Mesothelial cell of epicardium (in vitro differentiated cells): ENCODE measurements around the gene TMEM52. TPM values are rescaled to one million over a fixed set of nuclear protein-coding genes. Genes with fewer than 3 reads are reported as not detected.

ENCODE experiments used
- DNase-seq, 2 experiments: peaks; one replicate each; pipeline ENCODE4 v3.0.0; 2021; ENCODE audit warnings: low spot score in 2 of 2; ENCODE audit not compliant: unreplicated experiment in 2 of 2
- H3K27ac Mint-ChIP-seq: 2 replicates; pipeline ENCODE4 v1.8.0; 2021; ENCODE audit warnings: mixed read lengths
- H3K27me3 Mint-ChIP-seq: 2 replicates; pipeline ENCODE4 v1.8.0; 2021; ENCODE audit warnings: low read depth, mixed read lengths
- H3K36me3 Mint-ChIP-seq: 2 replicates; pipeline ENCODE4 v1.8.0; 2021; ENCODE audit warnings: mixed read lengths
- H3K4me1 Mint-ChIP-seq: 2 replicates; pipeline ENCODE4 v1.8.0; 2021; ENCODE audit warnings: mixed read lengths
- H3K4me3 Mint-ChIP-seq: 2 replicates; pipeline ENCODE4 v1.8.0; 2021; ENCODE audit warnings: mild to moderate bottlenecking, moderate library complexity, mixed read lengths
- H3K9me3 Mint-ChIP-seq: 2 replicates; pipeline ENCODE4 v1.8.0; 2021; ENCODE audit warnings: mixed read lengths
- total RNA-seq: library from RNA; stranded (reverse); gene quantifications from 3 replicates; pipeline ENCODE4 v1.2.1, GENCODE V29; 2021
- TF ChIP-seq, protein P1 (sequence below): fragments of 200-600 bp; sonication (generic); IDR thresholded peaks from one replicate; pipeline ENCODE4 v1.5.0; 2021; ENCODE audit warnings: antibody characterized with exemption; ENCODE audit not compliant: unreplicated experiment

The TMEM52 gene
- total RNA-seq, 1 donor from 2014 or later = 2.8 TPM

DNA sequence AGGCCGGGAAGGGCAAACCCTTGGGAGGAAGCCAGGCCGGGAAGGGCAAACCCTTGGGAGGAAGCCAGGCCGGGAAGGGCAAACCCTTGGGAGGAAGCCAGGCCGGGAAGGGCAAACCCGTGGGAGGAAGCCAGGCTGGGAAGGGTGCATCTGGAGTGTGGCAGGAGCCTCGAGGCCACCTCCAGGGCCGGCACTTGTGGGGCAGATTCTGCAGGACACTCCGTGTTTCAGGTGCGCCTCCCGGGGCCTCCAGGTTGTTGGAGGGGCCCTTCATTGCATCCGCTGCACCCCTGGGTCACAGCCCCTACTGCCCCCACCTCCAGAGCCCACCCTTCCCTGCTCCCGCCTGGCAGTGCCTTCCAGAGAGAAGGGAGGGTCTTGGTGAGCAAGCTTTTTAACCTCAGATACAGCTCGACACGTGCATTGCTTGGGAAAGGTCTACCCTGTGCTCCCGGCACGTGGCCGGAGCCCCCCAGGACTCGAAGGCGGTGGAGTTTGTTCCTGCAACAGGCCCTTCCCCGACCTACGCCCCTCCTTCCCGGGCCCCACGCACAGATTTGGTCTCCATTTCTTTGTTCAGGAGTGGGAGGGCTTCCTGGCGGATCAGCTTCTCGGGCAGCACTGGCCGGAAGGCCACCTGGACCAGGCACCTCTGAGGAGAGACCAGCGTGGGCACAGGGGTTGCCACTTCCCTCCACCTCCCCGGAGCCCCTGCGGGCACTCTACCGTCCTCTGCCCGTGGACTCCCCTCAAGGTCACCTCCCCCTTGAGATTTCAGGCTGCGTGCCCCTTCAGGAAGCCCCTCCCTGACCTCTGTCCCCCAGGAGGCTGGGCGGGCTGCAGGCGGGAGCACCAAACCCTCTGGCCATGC lies 9.4 kb upstream of the TMEM52 start:
- peaks cover 5% of the 10 kb centered on the region for H3K27me3 Mint-ChIP-seq
- peaks cover 2% of the 10 kb centered on the region for H3K9me3 Mint-ChIP-seq
- no peaks in the 10 kb centered on the region for H3K4me1 Mint-ChIP-seq
- TF ChIP-seq, protein P1, sequence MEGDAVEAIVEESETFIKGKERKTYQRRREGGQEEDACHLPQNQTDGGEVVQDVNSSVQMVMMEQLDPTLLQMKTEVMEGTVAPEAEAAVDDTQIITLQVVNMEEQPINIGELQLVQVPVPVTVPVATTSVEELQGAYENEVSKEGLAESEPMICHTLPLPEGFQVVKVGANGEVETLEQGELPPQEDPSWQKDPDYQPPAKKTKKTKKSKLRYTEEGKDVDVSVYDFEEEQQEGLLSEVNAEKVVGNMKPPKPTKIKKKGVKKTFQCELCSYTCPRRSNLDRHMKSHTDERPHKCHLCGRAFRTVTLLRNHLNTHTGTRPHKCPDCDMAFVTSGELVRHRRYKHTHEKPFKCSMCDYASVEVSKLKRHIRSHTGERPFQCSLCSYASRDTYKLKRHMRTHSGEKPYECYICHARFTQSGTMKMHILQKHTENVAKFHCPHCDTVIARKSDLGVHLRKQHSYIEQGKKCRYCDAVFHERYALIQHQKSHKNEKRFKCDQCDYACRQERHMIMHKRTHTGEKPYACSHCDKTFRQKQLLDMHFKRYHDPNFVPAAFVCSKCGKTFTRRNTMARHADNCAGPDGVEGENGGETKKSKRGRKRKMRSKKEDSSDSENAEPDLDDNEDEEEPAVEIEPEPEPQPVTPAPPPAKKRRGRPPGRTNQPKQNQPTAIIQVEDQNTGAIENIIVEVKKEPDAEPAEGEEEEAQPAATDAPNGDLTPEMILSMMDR = no peak
- no peak for DNase-seq
- no peaks in the 10 kb centered on the region for H3K36me3 Mint-ChIP-seq
- H3K4me3 Mint-ChIP-seq = no peak overlapping the region
- no peak overlapping the region for H3K27ac Mint-ChIP-seq

DNA sequence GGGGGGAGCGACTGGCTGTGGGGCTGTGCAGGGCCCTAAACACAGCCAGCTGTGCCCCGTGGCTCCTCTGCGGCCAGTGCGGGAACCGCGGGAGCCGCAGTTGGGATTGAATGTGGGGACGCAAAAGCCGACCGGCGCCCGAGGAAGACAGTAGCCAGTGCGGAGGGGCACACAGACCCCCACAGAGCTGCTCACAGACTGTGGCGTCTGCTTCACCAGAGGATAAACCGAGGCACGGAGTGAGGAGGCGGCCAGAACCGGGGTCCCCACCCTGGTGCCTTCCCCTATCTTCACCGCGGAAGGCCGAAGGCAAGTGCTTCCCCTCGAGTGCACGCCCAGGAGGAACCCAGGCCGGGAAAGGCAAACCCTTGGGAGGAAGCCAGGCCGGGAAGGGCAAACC lies 8.7 kb upstream of the TMEM52 start:
- DNase-seq = no peak
- Mint-ChIP-seq H3K4me3 (no peak overlapping the region), H3K27me3 (peaks cover 3% of the 10 kb centered on the region), H3K9me3 (no peaks in the 10 kb centered on the region), H3K36me3 (no peaks in the 10 kb centered on the region), H3K27ac (no peak overlapping the region), H3K4me1 (no peaks in the 10 kb centered on the region)
- TF ChIP-seq, protein P1 = no peak

DNA sequence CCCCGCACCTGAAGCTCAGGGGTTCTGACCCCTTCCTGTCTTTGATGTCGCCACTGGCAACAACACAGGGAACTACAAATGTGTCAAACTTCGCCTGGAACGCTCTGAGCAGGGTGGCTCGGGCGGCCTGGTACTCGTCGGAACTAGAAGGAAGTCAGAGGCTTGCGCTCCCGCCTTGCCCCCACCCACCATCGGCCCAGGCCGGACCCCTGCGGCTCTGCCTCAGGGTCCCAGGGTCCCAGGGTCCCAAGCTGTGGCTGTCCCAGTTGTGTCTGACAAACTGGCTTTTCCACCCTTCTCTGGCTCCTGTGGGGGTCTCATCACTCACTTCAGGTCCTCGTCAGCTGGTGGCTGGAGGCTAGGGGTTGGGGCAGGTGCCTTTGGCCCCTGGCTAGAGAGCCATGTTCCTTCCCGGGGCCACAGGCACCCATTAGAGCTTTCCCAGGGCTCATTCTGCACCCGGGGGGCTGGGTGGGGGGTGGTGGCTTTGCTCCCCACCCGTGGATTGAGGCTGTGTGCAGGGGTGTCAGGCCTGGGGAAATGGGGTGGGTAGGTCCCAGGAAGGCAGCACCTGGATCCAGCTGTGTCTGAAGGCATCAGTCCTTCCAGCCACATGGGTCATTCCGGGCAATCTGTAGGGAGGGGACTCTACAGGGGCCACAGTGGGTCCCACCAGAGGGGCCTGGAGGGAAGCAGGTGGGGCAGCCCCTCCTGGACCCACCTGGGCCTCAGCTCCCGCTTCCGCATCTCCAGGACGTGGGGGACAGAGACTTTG lies 8.0 kb upstream of the TMEM52 start:
- Mint-ChIP-seq H3K36me3 (no peaks in the 10 kb centered on the region), H3K27me3 (peaks cover 3% of the 10 kb centered on the region), H3K9me3 (no peaks in the 10 kb centered on the region), H3K27ac (no peak overlapping the region), H3K4me1 (no peaks in the 10 kb centered on the region), H3K4me3 (no peak overlapping the region)
- DNase-seq = no peak
- TF ChIP-seq, protein P1 = no peak

DNA sequence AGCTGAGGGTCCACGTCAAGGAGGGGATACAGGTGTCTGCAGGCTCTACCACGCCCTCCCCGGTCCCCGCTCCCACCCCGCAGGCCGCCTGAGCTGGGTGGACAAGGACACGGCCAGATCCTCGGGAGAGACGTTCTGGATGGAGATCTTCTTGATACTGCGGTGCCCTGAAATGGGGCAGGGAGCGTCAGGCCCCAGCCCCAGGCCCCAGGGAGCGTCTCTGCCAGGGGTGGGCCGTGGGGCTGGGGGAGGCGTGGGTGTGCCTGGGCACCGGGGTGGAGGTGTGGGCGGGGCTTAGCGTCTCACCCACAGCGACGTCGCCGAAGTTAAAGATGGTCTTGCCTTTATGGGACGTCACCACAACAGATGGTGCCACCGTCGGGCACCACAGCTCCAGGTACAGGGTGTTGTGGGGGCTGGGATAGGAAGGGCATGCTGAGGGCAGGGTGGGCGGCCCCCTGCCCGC lies 7.3 kb upstream of the TMEM52 start:
- H3K27ac Mint-ChIP-seq = no peak overlapping the region
- no peaks in the 10 kb centered on the region for H3K4me1 Mint-ChIP-seq
- H3K36me3 Mint-ChIP-seq = no peaks in the 10 kb centered on the region
- DNase-seq = no peak
- TF ChIP-seq, protein P1 = no peak
- no peaks in the 10 kb centered on the region for H3K9me3 Mint-ChIP-seq
- H3K4me3 Mint-ChIP-seq = no peak overlapping the region
- H3K27me3 Mint-ChIP-seq = peaks cover 3% of the 10 kb centered on the region

DNA sequence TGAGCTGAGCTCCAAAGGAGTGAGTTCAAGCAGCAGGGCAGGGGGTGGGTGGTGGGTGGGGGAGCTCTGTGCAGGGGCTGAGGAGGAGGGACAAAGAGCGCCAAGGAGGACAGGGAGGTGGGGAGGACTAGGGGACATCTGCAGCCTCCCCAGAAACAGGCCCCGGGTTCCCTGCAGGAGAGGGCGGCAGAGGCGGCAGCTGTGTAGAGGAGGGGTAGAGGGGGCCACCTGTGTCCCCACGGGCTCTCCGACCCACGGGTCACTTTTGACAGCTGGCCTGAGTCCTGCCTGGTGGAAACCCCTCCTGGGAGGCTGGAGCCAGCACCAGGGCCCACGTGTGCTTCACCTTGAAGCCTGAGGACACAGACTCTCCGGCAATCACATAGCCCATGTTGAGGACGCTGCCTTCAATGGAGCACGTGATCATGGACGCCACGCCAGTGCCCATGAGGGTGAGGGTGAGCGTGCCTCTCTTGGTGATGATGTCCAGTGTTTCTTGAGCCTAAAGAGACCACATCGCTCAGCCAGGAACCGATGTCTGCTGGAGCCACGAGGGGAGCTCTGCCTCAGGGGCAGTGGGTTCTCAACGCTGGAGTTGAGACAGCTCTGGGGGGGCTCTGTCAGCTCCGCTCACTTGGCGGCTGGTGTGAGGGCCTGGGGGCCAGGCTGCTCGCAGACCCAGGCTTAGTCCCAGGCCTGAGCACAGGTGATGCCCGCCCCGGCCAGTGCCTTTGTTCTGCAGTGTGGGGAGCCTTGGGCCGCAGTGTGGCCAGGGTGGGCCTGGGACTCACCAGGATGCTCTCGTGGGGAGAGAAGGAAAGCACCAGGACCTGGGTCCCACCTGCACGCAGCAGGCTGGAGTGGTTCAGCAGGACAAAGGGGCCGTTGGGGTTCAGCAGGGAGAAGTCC lies 6.6 kb upstream of the TMEM52 start:
- Mint-ChIP-seq H3K36me3 (no peaks in the 10 kb centered on the region), H3K27ac (no peak overlapping the region), H3K9me3 (no peaks in the 10 kb centered on the region), H3K27me3 (peaks cover 3% of the 10 kb centered on the region), H3K4me3 (no peak overlapping the region), H3K4me1 (no peaks in the 10 kb centered on the region)
- TF ChIP-seq, protein P1 = no peak
- DNase-seq = no peak
